DMS79 treated with DMSO at 0.1 percent for 48 hours (cell line): Measurements from ENCODE around the gene ZMYM4.
A peak's percentile ranks its signal among the peaks of the same experiment; 100 is the strongest.
"Not testable (repeated sequence)": the region's sequence is repeated elsewhere in the genome, so short reads cannot be mapped to it uniquely, and the experiment has no call there.

Source experiments
- DNase-seq: peaks from one replicate; lab custom pipeline; 2025; lab: John Stamatoyannopoulos, UW

ZMYM4 gene

DNA sequence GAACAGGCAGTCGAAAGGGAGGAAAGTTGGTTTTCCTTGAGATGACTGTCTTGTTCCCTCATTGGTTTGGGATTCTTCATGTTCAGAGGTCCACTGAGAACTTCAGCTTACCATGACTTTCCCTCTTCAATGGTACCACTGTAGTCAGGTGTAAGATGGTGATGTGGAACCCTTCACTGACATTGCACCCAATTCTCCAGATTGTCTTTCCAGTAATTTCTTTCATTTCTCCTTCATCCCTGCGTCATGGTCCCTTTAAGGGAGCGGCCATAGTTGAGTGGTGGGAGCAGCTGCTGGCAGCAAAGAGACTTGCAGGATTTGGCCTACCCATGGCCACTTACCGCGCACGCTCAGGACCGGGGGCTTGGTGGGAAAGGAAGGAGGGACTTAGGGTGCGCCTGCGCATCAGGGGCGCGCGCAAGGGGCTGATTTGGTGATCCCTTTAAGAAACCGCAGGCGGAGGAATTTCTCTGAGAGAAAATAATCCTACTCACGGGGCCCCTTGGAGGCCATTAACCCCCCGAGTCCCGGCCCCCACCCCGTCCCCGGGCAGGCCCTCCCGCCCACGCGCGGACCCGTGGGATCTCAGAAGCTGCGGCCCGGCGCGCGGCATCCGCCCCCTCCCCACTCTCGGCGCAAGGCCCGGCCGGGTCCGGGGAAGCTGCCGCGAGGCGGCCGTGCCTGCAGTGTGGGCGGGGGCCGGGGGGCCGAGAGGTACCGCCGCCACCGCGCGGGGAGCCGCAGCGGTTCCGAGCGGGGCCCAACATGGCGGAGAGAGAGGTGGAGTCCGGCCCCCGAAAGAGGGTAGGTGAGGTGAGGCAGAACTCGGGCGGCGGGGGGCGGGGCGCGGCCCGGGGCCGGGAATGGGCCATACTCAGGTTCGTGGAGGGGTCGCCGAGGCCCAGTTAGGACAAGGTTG is at the start of gene ZMYM4:
ZMYM4 (plus strand) TSS at position 428 of the 919 bp plus-strand sequence; CDS start at position 766, 338 bp downstream.
- DNase-seq: peak; percentile 93

DNA sequence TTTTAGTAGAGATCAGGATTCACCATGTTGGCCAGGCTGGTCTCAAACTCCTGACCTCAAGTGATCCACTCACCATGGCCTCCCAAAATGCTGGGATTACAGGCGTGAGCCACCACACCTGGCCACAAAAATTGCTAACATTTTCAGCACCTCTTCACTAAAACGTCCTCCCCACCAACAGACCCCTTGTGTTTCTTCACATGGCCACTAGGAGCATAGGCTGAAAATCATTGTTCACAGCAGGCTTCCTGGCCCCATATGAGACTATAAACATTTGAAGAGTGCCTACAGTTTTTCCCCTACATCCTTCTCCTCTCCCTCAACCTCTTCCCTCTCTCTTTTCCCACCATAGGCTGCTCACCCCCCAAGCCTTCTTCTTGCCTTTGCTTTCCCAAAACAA is 47.5 kb upstream of the ZMYM4 start:
- DNase-seq: no peak

DNA sequence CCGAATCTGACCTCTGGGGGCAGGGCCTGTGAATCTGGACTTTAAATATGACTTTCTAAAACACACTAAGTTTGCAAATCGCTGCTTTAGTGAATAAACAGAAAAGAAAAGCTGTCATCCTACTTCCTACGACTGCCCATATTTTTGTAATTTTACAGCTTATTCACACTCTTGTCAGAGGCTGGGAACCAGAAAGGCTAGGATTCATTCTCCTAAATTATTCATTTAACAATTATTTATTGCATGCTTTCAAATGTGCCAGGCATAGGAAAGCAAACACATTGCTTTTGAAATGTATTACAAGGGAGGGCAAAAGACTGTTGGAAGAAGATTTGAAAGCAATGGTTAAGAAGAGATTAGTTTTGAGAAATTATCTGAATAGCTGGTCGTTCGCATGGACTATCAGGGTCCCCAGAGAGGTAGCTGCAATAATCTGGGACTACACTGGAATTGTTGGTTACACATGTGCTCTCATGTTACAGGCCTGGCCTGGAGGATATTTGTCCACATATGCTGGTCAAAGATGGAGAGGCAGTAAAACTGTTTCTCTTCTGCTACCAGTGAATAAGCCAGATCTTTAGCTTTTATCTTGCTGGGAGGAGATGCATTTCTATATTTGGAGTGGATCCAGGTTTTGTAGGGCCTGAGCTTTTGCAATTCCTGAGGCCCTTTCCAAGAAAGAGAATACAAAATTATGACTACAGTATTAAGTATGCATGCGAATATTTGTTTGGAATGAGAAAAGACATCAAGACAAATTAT is 46.0 kb upstream of the ZMYM4 start:
- no peak for DNase-seq

DNA sequence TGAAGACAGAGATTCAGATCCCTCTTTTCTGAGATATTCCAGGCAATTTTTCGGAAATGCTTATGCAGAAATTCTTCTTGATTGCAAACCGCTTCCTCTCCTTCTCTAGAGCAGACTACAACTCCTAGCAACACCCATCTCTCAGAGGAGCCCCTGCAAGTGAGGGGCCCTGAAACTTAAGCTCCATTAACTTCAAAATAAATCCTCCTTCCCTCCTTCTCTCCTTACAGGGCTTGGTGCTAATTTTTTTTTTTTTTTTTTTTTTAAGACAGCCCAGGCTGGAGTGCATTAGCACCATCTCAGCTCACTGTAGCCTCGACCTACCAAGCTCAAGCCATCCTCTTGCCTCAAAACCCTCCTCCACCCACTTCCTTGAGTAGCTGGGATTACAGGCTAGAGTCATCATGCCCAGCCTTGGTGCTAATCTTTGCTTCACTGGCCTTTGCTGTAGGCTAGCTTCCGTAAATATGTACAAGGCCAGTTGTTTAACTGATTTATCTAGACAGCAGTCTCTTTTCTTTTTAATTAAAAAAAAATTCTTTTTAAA is 45.4 kb upstream of the ZMYM4 start:
- DNase-seq: no peak

DNA sequence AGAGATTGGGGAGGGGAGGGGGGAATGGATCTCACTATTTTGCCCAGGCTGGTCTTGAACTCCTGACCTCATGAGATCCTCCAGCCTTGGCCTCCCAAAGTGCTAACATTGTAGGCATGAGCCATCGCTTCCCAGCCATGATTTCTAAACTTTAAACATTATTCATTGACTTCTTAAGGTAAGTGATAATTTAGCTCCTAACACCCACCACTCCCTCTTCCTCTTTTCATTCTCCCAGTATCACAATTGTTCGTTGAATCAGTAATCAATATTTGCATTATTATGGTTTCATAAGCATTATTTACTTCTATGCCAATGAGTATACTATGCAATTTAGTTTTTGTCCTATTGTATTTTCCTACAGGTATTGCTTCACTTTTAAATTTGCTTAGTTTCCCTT is 42.0 kb upstream of the ZMYM4 start:
- no peak for DNase-seq

DNA sequence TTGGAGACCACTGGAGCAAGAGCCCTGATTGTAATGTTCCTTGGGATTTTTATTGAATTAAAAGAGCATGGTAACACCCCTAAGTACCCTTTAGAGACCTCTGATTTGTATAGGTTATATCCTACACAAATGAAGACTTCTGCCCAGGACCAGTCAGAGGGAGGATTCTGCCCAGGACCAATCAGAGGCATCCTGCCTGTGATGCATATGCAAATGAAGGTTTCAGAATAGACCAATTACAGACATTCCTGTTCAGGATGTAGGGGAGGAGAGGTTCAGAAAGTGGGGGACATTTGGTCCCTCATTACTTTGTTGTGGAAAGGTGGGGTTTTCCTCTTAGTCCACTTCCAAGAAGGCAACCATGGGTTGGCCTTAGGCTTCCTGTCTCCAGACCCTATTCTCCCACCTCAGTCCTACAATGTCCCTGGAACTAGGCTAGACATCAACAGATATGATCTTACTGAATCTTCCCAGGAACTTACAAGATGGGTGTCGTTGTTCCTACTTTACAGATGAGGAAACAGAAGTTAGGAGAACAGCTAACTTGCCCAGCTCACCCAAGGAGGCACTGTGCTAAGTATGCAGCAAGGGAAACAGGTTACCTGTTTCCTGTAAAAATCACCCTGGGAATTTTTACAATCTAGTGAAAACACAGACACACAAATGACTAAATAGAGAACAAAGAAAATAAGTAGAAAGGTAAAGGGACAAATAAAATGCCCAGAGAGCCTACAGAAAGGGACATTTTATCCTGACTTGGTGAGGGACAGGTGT is 38.7 kb upstream of the ZMYM4 start:
- DNase-seq: no peak

DNA sequence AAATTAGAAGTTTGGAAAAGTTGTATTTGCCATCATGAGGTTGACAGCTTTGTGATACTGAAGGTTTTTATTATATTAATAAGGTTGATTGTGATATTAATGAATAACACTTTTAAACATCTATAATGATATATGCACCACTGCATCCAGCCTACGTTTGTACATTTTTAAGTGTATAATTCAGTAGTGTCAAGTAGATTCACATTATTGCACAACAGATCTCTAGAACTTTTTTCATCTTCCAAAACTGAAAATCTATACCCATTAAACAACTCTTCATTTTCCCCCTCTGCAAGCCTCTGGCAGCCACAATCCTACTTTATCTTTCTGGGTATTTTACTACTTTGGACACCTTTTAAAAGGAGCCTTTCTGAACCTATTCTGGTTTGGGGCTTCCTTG is 37.2 kb upstream of the ZMYM4 start:
- DNase-seq: no peak

DNA sequence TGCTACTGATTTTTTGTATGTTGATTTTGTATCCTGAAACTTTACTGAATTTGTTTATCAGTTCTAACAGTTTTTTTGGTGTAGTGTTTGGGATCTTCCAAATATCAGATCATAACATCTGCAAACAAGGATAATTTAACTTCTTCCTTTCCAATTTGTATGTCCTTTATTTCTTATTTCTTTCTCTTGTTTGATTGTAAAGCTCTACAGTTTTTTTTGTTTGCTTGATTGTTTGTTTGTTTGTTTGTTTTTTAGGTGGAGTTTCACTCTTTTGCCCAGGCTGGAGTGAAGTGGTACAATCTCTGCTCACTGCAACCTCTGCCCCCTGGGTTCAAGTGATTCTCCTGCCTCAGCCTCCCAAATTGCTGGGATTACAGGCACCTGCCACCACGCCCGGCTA is 31.7 kb upstream of the ZMYM4 start:
- DNase-seq: not testable (repeated sequence)

DNA sequence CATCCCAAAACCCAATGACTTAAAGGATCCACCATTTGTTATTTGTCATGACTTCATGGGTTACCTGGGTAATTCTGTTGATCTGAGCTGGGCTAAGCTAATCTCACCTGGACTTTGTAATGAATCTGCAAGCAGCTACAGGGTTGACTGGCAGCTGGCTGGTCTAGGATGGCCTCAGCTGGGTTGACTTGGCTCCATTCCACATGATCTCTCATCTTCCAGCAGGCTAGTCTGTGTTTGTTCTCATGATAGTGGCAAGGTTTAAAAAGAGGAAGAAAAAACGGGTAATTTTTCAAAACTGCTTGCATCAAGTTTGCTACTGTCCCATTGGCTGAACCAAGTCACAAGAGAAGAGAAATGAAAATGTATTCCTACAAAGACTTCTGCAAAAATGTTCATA is 24.8 kb upstream of the ZMYM4 start:
- no peak for DNase-seq

DNA sequence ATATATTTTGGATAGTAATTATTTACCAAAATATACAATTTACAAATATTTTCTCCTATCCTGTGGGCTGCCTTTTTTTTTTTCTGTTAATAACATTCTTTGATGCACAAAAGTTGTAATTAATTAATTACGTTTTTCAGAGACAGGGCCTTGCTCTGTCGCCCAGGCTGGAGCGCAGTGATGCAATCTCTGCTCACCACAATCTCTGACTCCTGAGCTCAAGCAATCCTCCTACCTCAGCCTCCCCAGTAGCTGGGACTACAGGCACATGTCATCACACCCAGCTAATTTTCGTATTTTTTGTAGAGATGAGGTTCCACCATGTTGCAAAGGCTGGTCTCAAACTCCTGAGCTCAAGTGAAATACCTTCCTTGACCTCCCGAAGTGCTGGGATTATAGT is 21.3 kb upstream of the ZMYM4 start:
- no peak for DNase-seq

DNA sequence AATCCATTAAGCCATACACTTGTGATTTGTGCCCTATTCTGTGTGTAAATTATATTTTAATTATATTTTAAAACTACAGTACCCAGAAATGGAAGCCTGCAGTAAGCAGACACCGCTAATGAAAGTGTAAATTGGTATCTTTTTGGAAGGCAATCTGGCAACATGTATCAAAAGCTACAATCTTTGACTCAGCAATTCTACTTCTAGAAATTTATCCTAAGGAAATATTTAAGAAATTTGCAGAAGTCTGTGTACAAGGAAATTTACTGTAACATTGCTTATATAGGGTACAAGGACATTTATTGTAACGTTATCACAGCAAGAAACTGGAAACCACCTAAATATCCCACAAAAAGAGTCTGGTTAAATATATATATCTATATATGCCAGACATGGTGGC is 14.6 kb upstream of the ZMYM4 start:
- no peak for DNase-seq

DNA sequence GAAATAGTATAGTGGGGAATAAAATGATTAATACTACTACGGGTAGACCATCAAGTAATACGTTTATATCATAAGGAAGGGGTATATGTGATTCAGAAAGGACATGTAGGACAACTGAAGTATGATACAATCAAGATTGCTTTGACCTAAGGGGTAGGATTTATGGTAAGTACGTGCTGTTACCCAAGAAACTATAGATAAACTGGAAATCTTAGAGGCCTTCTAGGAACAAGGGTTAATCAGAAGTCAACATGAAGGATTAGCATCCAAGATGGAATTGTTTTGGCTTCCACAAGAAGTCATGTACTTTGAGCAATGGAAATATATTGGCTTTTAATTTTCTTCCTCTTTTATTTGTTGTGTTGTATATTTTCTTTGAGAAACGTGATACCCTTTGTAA is 13.2 kb upstream of the ZMYM4 start:
- no peak for DNase-seq

DNA sequence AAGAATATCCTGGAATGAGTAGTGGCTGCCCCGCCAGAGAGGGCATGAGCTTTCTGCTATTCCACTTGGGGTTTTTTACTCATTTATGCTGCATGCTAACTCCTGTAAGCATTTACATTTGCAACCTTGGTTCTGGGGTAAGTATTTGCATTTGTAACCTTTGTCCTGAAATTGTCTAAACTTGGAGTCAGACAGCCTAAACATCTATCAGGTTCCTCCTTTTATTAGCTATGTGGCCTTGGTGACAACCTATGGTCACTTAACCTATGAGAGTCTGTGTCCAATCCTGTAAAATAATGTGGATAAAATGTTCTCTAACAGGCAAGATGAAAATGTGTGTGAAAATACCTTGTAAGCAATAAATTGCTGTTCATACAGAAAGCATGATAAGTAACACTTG is 8.9 kb upstream of the ZMYM4 start:
- no peak for DNase-seq

DNA sequence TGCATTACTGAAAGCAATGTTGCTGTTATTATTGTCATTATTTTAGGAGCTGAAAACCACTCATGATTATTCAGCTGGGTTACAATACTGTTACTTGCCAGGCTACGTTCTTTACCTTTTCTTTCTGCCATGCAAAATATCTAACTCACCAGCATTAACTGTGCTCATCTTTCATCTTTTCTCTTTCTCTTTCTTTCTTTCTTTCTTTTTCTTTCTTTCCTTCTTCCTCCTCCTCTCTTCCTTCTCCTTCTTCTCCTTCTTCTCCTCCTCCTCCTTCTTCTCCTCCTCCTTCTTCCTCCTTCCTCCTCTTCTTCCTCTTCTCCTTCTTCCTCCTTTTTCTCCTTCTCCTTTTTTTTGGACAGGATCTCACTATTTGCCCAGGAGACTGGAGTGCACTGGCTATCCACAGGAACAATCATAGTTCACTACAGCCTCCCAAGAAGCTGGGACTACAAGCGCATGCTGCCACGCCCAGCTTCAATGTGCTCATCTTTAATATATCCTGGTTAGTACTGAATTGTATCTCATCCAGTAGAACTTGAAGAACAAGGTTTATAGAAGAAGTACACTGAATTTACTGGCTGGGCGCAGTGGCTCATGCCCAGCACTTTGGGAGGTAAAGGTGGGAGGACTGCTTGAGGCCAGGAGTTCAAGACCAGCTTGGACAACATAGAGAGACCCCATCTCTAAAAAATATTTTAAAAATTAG is 6.9 kb upstream of the ZMYM4 start:
- DNase-seq: no peak

DNA sequence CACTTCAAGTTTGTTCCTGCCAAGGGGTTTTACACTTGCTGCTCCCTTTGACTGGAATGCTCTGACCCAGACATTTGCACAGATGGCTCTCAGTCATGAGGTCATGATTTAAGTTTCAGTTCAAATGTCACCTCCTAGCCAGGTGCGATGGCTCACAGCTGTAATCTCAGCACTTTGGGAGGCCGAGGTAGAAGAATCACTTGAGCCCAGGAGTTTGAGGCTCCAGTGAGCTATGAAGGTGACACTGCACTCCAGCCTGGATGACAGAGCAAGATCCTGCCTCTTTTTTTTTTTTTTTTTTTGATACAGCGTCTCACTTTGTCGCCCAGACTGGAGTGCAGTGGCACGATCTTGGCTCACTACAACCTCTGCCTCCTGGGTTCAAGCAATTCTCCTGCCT is 4.5 kb upstream of the ZMYM4 start:
- DNase-seq: no peak

DNA sequence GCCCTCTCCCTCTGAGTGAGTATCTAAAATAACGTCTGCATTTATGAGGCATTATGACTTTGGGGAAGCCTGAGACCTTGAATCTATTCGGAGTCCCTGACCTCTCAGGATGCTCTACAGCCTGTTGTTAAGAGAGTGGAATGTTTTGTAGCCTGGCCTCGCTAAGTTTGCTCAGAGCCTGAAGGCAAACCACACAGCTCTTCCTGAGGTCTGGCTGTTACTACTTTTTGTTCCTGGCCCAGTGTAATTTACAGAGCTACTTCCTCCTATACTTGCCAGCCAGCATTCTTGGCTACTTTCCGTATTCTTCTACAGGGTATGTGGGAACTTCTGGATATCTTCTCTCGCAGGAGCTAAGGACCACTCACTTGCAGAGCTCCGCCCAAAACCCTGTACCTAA is 3.6 kb upstream of the ZMYM4 start:
- no peak for DNase-seq

DNA sequence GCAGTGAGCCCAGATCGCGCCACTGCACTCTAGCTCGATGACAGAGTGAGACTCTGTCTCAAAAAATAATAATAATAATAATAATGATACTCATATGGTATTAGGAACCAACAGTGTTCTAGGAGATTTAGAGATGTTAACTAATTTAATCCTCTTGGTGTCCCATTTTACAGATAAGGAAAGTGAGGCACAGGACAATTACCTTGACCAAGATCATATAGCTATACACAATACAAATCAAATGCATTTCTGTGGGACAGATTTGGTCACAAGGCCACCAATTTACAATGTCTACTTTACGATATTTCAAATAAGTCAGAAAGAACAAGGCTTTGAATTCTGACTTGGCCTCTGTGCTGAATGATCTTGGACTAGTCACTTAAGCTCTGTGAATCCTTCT is 2.2 kb upstream of the ZMYM4 start:
- no peak for DNase-seq

DNA sequence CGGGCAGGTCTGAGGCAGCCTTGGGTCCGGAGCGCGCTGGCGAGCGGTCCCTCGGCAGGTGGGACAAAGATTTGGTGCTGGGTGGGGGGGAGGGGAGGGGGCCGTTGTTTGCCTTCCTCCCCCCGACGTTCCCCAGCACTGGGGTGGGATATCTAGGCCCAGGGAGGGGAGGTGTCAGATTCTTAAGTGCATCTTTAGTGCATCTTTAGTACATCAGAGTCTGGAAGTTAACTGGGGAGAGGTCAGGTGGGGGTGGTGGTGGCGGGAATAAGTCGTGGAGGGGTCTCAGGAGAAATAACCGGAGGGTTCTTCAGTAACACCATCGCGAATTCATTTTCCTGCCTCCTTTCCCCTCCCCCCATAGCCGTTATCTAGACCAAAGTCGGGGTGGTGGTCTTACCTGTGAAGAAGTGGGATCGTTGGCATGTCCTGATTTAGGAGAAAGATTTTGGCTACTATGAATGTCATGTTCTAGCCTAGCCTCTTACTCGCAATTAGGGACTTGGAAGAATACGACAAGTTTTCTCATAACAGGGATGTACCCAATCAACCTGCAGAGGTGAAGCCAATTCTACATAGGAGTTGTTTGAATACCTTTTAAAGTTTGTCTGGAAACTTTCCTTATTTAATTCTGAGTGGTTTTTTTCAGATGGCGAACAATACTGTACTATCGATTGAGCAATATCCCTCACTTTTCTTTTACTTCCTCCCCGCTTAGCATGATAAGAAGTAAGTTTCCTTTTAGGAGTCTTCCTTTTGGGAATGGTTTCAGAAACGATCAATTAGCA is 886 bp downstream of the ZMYM4 start:
- peak; percentile 18 for DNase-seq

DNA sequence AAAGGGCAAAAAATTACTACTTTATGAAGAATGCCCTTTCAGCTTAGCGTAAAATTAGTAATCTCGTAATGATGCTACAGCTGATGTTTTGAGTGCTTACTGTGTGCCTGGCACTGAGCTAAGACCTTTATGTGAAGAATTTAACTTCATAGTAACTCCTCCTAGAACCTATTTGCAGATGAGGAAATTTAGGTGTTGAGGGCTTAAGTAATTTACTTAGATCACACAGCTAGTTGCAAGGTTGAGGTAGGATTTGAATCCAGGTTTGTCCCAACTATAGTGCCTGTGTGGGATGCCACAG is 1.4 kb downstream of the ZMYM4 start:
- DNase-seq: no peak

DNA sequence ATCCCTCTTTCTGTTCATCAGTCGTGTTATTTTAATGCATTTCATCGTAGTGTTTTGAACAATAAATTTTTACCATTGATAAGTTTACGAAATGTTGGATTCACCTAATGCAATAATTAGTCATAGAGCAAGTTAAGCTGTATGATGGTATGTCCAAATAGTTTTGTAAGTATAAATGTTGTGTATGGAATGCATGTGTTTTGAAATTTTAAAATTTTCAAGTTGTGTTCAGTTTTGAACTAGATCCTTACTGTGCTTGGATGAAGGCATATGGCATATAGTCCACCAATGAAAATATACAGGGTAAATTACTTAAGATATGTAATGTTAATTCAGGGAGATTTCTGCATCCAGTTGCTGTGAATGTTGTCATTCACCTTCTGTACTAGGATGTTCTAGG is 2.3 kb downstream of the ZMYM4 start:
- no peak for DNase-seq

DNA sequence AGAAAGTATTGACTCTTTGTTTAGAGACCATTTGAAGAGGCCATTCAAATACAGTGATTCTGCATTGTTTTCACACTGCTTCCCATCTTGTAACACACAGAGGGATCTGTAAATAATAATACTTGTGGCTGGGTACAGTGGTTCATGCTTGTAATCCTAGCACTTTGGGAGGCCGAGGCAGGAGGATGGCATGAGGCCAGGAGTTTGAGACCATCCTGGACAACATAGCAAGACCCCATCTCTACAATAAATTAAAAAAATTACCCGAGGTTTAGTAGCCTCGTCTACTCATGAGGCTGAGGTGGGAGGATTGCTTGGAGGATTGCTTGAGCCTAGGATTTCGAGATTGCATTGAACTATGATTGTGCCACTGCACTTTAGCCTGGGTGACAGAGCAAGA is 5.7 kb downstream of the ZMYM4 start:
- no peak for DNase-seq
